K562 (cell line): ENCODE results near the gene ARMC7. TPM values are rescaled to one million over a fixed set of nuclear protein-coding genes. Genes with fewer than 3 reads are reported as not detected.
A peak's percentile ranks its signal among the peaks of the same experiment; 100 is the strongest.

ENCODE experiments used
- EZH2 ChIP-seq: IDR thresholded peaks from 2 replicates; pipeline ENCODE4 v1.6.1; 2012; ENCODE audit warnings: low read depth, mild to moderate bottlenecking, inconsistent platforms, low read length, borderline replicate concordance
- FOSL1 ChIP-seq: fragments of 200-800 bp; sonication (Bioruptor generic); conservative IDR thresholded peaks from 2 replicates; pipeline ENCODE4 v1.6.1; 2016; ENCODE audit warnings: missing genetic modification characterization, missing compliant biosample characterization
- HIVEP1 ChIP-seq: fragments of 250-450 bp; sonication (Bioruptor Pico); IDR thresholded peaks from 2 replicates; pipeline ENCODE4 v1.4.0; 2020; ENCODE audit warnings: mild to moderate bottlenecking
- HNRNPL ChIP-seq: fragments of 200-400 bp; formaldehyde crosslinking; IDR thresholded peaks from 2 replicates; pipeline ENCODE4 v1.6.1; 2017; ENCODE audit warnings: low read depth, mild to moderate bottlenecking, low read length
- MEF2A ChIP-seq: IDR thresholded peaks from 2 replicates; pipeline ENCODE4 v1.6.1; 2011; ENCODE audit warnings: low read depth, mild to moderate bottlenecking, low read length, moderate library complexity; ENCODE audit not compliant: control insufficient read depth
- NFIC ChIP-seq: fragments of 450-650 bp; IDR thresholded peaks from 2 replicates; pipeline ENCODE4 v1.6.1; 2017; ENCODE audit warnings: mild to moderate bottlenecking, inconsistent platforms
- RBM39 ChIP-seq: fragments of 200-400 bp; formaldehyde crosslinking; optimal IDR thresholded peaks from 2 replicates; pipeline ENCODE3; 2018; ENCODE audit warnings: low read depth, low read length
- TBP ChIP-seq: optimal IDR thresholded peaks from 2 replicates; pipeline ENCODE3; 2011; ENCODE audit warnings: low read depth, low read length, improper control_type of control experiment
- XRCC3 ChIP-seq: fragments of 450-650 bp; IDR thresholded peaks from 2 replicates; pipeline ENCODE4 v1.6.1; 2017; ENCODE audit warnings: mild to moderate bottlenecking, moderate library complexity
- YY1 ChIP-seq, 3 experiments: IDR thresholded peaks; 2 replicates each; pipeline ENCODE4 v1.6.1; 2011; ENCODE audit warnings: low read length in 2 of 3, mild to moderate bottlenecking in 2 of 3, moderate library complexity in 2 of 3, borderline replicate concordance in 1 of 3, control low read depth in 1 of 3, low read depth in 1 of 3; ENCODE audit not compliant: insufficient read depth in 3 of 3, insufficient replicate concordance in 2 of 3, control insufficient read depth in 1 of 3, insufficient read length in 1 of 3; ENCODE audit errors: extremely low read depth in 1 of 3
- ZBTB17 ChIP-seq: fragments of 450-650 bp; formaldehyde crosslinking; IDR thresholded peaks from 2 replicates; pipeline ENCODE4 v1.4.0; 2020; ENCODE audit warnings: mild to moderate bottlenecking
- ZNF324 ChIP-seq: fragments of 250-450 bp; sonication (Bioruptor Pico); IDR thresholded peaks from 2 replicates; pipeline ENCODE4 v1.4.0; 2020; ENCODE audit warnings: mild to moderate bottlenecking
- ZNF766 ChIP-seq: fragments of 200-800 bp; sonication (Bioruptor generic); conservative IDR thresholded peaks from 2 replicates; pipeline ENCODE4 v1.6.1; 2016; ENCODE audit warnings: missing genetic modification characterization, missing compliant biosample characterization
- ZSCAN32 ChIP-seq: fragments of 450-650 bp; formaldehyde crosslinking; IDR thresholded peaks from 2 replicates; pipeline ENCODE4 v1.4.0; 2020; ENCODE audit warnings: mild to moderate bottlenecking, moderate library complexity
- ZZZ3 ChIP-seq: fragments of 450-650 bp; IDR thresholded peaks from 2 replicates; pipeline ENCODE4 v1.6.1; 2016; ENCODE audit warnings: antibody characterized with exemption, mild to moderate bottlenecking, moderate library complexity
- polyA plus RNA-seq, 8 experiments: library from polyadenylated mRNA; depleted of rRNA in 4 of 8; stranded (reverse) in 5 of 8; unstranded in 3 of 8; fragments of >200 nt; fragmentation: Nextera tagmentation in 2 of 8; fragmentation: Illumina TruSeq in 1 of 8; extraction: Ambion mirVana in 2 of 8; extraction: Trizol in 1 of 8; gene quantifications; 2 replicates each; pipeline versions ENCODE4 v1.2.1 to v1.2.3, GENCODE V29; 2011 to 2014; ENCODE audit warnings: inconsistent platforms in 1 of 8, missing spikeins in 1 of 8
- total RNA-seq, 7 experiments: library from RNA; depleted of rRNA in 6 of 7; stranded (reverse); fragments of >200 nt in 6 of 7; fragmentation: Illumina TruSeq in 2 of 7; extraction: Trizol in 2 of 7; gene quantifications; 2 replicates each; pipeline versions ENCODE4 v1.2.1 to v1.2.3, GENCODE V29; 2011 to 2021; ENCODE audit warnings: low replicate concordance in 1 of 7
- TF ChIP-seq, protein P1 (sequence below): sonication (generic); formaldehyde crosslinking; IDR thresholded peaks from 2 replicates; pipeline ENCODE4 v1.8.0; 2023; ENCODE audit warnings: mild to moderate bottlenecking, missing genetic modification reagents
- TF ChIP-seq, protein P2 (sequence below): sonication (generic); formaldehyde crosslinking; IDR thresholded peaks from 2 replicates; pipeline ENCODE4 v1.8.0; 2022; ENCODE audit warnings: missing genetic modification reagents, mild to moderate bottlenecking, borderline replicate concordance
- TF ChIP-seq, protein P3 (sequence below): conservative IDR thresholded peaks from 2 replicates; pipeline ENCODE4 v1.6.1; 2011; ENCODE audit warnings: low read depth, mild to moderate bottlenecking, low read length; ENCODE audit not compliant: control insufficient read depth
- TF ChIP-seq, protein P4 (sequence below): sonication (generic); formaldehyde crosslinking; IDR thresholded peaks from 2 replicates; pipeline ENCODE4 v1.8.0; 2022; ENCODE audit warnings: mild to moderate bottlenecking, missing genetic modification reagents

ARMC7 gene
- total and polyA plus RNA-seq, 9 of the 15 experiments (the other 6 are each of a cell fraction or from before 2014, with no cell fraction given) = 1.4 to 15.2 (median 5.9) TPM

DNA sequence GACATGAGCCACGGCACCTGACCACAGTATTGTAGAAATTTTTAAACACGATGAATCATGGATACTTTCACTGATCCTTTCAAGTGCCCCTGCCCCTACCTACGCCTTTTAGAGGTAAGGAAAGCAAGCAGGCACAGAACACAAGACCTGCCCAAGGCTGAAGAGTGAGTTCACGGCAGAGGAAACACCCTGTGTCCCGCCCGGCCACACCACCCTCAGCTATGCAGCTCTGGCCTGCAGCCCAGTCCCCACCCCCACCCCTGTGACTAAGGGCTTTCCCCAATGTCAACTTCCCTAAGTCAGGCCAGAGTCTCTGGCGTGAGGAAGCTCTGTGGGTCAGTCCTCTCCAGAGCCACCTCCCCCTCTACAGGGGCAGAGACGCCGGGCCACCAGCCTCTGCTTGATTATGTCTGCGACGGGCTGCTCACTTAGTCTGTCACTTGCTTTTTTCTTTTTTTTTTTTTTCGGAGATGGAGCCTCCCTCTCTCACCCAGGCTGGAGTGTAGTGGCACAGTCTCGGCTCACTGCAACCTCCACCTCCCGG lies 13.6 kb upstream of the ARMC7 start (continued):
- TF ChIP-seq, protein P1, sequence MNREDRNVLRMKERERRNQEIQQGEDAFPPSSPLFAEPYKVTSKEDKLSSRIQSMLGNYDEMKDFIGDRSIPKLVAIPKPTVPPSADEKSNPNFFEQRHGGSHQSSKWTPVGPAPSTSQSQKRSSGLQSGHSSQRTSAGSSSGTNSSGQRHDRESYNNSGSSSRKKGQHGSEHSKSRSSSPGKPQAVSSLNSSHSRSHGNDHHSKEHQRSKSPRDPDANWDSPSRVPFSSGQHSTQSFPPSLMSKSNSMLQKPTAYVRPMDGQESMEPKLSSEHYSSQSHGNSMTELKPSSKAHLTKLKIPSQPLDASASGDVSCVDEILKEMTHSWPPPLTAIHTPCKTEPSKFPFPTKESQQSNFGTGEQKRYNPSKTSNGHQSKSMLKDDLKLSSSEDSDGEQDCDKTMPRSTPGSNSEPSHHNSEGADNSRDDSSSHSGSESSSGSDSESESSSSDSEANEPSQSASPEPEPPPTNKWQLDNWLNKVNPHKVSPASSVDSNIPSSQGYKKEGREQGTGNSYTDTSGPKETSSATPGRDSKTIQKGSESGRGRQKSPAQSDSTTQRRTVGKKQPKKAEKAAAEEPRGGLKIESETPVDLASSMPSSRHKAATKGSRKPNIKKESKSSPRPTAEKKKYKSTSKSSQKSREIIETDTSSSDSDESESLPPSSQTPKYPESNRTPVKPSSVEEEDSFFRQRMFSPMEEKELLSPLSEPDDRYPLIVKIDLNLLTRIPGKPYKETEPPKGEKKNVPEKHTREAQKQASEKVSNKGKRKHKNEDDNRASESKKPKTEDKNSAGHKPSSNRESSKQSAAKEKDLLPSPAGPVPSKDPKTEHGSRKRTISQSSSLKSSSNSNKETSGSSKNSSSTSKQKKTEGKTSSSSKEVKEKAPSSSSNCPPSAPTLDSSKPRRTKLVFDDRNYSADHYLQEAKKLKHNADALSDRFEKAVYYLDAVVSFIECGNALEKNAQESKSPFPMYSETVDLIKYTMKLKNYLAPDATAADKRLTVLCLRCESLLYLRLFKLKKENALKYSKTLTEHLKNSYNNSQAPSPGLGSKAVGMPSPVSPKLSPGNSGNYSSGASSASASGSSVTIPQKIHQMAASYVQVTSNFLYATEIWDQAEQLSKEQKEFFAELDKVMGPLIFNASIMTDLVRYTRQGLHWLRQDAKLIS = no peak
- TF ChIP-seq ZSCAN32 (no peak), HNRNPL (no peak), TBP (peak; percentile 44), ZNF766 (CRISPR knock-in tag) (peak; percentile 65; the same call in 1 of the 2 replicates), ZBTB17 (CRISPR knock-in tag) (peak; percentile 60; the same call in 1 of the 2 replicates), YY1 (IDR thresholded peaks at IDR 0.05; ENCODE audit: borderline replicate concordance in 1 of 3, control insufficient read depth in 1 of 3, extremely low read depth in 1 of 3, insufficient read depth in 3 of 3, insufficient read length in 1 of 3, insufficient replicate concordance in 2 of 3, low read depth in 1 of 3, low read length in 2 of 3) (peak in 2 of 3 experiments; percentile 20 to 48), EZH2 (no peak), HIVEP1 (CRISPR knock-in tag) (peak; percentile 91), FOSL1 (tag) (peak; percentile 78), MEF2A (0 out of 2 replicates have a peak, but pooled peaks have one; percentile 28), ZZZ3 (no peak), ZNF324 (CRISPR knock-in tag) (no peak), RBM39 (no peak), XRCC3 (no peak), NFIC (peak; percentile 99)
- TF ChIP-seq, protein P2, sequence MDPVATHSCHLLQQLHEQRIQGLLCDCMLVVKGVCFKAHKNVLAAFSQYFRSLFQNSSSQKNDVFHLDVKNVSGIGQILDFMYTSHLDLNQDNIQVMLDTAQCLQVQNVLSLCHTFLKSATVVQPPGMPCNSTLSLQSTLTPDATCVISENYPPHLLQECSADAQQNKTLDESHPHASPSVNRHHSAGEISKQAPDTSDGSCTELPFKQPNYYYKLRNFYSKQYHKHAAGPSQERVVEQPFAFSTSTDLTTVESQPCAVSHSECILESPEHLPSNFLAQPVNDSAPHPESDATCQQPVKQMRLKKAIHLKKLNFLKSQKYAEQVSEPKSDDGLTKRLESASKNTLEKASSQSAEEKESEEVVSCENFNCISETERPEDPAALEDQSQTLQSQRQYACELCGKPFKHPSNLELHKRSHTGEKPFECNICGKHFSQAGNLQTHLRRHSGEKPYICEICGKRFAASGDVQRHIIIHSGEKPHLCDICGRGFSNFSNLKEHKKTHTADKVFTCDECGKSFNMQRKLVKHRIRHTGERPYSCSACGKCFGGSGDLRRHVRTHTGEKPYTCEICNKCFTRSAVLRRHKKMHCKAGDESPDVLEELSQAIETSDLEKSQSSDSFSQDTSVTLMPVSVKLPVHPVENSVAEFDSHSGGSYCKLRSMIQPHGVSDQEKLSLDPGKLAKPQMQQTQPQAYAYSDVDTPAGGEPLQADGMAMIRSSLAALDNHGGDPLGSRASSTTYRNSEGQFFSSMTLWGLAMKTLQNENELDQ (CRISPR knock-in tag) = no peak
- TF ChIP-seq, protein P3, sequence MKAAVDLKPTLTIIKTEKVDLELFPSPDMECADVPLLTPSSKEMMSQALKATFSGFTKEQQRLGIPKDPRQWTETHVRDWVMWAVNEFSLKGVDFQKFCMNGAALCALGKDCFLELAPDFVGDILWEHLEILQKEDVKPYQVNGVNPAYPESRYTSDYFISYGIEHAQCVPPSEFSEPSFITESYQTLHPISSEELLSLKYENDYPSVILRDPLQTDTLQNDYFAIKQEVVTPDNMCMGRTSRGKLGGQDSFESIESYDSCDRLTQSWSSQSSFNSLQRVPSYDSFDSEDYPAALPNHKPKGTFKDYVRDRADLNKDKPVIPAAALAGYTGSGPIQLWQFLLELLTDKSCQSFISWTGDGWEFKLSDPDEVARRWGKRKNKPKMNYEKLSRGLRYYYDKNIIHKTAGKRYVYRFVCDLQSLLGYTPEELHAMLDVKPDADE = no peak; the same call in 1 of the 2 replicates
- TF ChIP-seq, protein P4, sequence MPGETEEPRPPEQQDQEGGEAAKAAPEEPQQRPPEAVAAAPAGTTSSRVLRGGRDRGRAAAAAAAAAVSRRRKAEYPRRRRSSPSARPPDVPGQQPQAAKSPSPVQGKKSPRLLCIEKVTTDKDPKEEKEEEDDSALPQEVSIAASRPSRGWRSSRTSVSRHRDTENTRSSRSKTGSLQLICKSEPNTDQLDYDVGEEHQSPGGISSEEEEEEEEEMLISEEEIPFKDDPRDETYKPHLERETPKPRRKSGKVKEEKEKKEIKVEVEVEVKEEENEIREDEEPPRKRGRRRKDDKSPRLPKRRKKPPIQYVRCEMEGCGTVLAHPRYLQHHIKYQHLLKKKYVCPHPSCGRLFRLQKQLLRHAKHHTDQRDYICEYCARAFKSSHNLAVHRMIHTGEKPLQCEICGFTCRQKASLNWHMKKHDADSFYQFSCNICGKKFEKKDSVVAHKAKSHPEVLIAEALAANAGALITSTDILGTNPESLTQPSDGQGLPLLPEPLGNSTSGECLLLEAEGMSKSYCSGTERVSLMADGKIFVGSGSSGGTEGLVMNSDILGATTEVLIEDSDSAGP (CRISPR knock-in tag) = no peak
